Heart left ventricle (tissue), 13 donors: Measurements from ENCODE around the gene HDAC4.

Source experiments
- POLR2A ChIP-seq, 2 donors: fragments of 450-650 bp; IDR thresholded peaks; one replicate each; pipeline ENCODE4 v1.6.1; 2017; ENCODE audit warnings: antibody characterized with exemption in 2 of 2, mild to moderate bottlenecking in 2 of 2, moderate library complexity in 2 of 2
- TF ChIP-seq, protein P1 (sequence below), 12 donors: fragments of 200-600 bp; sonication (generic) in 4 of 12; IDR thresholded peaks; one replicate each; pipeline versions ENCODE4 v1.5.0 to v1.8.0; 2018 to 2022; ENCODE audit warnings: antibody characterized with exemption in 12 of 12, mild to moderate bottlenecking in 5 of 12
- donor health status: ischemic (EF 13 %, LVEDD 7.1; RV severe dilation, severe dysfunction).
- donor health status: DM: no; HTN: yes; CAD: no.
- donor health status: DM: no; HTN: no; CAD: no.
- donor health status: ischemic (EF 25% LVEDD 6.9; RV normal size, moderate dysfunction).
- donor health status: ischemic (EF 25% LVEDD 5.7; RV mildly dilated, moderate dysfunction).
- donor health status: ischemic (EF 35%, LVEDD 5.7; RV mildly dilated, moderate dysfunction).
- donor health status: nonischemic (EF 11% LVEDD 7.7; RV severe dilation, severe dysfunction).
- donor health status: DM: yes; HTN: yes; CAD: no.
- donor health status: PGD.
- donor health status: ischemic (EF 29% LVEDD 5.4; RV normal size, mild dysfunction).
- donor health status: nonischemic (EF 23%, LVEDD 6.1; RV moderate dilation, normal function).

DNA sequence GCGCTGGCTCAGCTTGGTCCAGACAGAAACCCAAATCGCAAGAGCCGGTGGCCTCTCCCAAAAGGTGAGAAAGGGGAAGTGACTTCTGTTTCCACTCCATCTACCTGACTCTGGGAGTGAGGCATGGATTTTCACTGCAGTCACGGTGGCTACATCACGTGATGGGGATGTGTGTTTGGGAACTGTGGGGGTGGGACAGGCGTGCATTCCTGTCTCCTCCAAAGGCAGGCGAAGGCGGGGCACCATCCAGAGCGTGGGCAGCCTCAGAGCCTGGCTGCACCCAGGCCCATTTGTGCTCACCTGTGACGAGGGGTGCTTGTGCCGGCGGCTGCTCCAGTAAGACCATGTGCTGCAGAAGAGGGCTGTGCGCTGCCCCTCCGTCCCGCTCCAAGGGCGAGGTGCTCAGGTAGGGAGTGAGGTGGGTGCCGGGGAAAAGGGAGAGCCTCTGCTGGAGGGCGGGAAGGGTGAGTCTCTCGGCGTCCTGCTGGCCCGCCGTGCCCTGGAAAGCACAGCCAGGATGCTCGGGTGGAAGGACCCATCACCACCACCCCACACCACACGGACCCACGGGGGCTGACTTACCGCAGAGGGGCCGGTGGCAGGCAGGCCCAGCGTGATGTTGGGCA is 266.8 kb downstream of the HDAC4 start:
- TF ChIP-seq, protein P1, sequence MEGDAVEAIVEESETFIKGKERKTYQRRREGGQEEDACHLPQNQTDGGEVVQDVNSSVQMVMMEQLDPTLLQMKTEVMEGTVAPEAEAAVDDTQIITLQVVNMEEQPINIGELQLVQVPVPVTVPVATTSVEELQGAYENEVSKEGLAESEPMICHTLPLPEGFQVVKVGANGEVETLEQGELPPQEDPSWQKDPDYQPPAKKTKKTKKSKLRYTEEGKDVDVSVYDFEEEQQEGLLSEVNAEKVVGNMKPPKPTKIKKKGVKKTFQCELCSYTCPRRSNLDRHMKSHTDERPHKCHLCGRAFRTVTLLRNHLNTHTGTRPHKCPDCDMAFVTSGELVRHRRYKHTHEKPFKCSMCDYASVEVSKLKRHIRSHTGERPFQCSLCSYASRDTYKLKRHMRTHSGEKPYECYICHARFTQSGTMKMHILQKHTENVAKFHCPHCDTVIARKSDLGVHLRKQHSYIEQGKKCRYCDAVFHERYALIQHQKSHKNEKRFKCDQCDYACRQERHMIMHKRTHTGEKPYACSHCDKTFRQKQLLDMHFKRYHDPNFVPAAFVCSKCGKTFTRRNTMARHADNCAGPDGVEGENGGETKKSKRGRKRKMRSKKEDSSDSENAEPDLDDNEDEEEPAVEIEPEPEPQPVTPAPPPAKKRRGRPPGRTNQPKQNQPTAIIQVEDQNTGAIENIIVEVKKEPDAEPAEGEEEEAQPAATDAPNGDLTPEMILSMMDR (IDR thresholded peaks at IDR 0.05): no peak
- TF ChIP-seq POLR2A (IDR thresholded peaks at IDR 0.05): no peak
